Tibial nerve (tissue), 4 donors: ENCODE data around the gene ALDH18A1.

Experiments
- CTCF ChIP-seq, 5 experiments: fragments of 200-600 bp in 3 of 5; fragments of 450-650 bp in 2 of 5; sonication (generic) in 3 of 5; IDR thresholded peaks; one replicate each; pipeline ENCODE4 v1.5.1; 2016 to 2019; ENCODE audit warnings: antibody characterized with exemption in 5 of 5, mild to moderate bottlenecking in 3 of 5, moderate library complexity in 2 of 5
- EP300 ChIP-seq, 2 donors: sonication (generic); formaldehyde crosslinking; IDR thresholded peaks; one replicate each; pipeline ENCODE4 v1.6.1; 2017; ENCODE audit warnings: antibody characterized with exemption in 2 of 2, mild to moderate bottlenecking in 1 of 2
- POLR2A ChIP-seq, 2 donors: fragments of 450-650 bp; IDR thresholded peaks; one replicate each; pipeline ENCODE4 v1.6.1; 2017; ENCODE audit warnings: antibody characterized with exemption in 2 of 2, mild to moderate bottlenecking in 2 of 2, moderate library complexity in 2 of 2

GRCh38 chr10:95567903-95568630 is 88.4 kb downstream of the ALDH18A1 start:
- TF ChIP-seq CTCF (IDR thresholded peaks at IDR 0.05) = no peak
- TF ChIP-seq EP300 (IDR thresholded peaks at IDR 0.05) = no peak
- TF ChIP-seq POLR2A (IDR thresholded peaks at IDR 0.05) = no peak
